ENCODE results near the gene EPS8L3.
A peak's percentile ranks its signal among the peaks of the same experiment; 100 is the strongest.

Gene EPS8L3

GRCh38 chr1:109777436-109777835, 13.7 kb upstream of the EPS8L3 start:
- no peak for TF ChIP-seq CTCF (IDR thresholded peaks at IDR 0.05; ENCODE audit: poor library complexity, severe bottlenecking)
- Histone ChIP-seq H3K27me3 (ENCODE audit: insufficient read depth, poor library complexity, severe bottlenecking) (no peaks in the 10 kb centered on the region), H3K4me3 (ENCODE audit: severe bottlenecking) (no peak overlapping the region), H3K9me3 (ENCODE audit: severe bottlenecking) (no peaks in the 10 kb centered on the region), H3K27ac (ENCODE audit: poor library complexity, severe bottlenecking) (no peak overlapping the region), H3K4me1 (ENCODE audit: insufficient read depth, poor library complexity, severe bottlenecking) (peaks cover 4% of the 10 kb centered on the region), H3K36me3 (ENCODE audit: low read depth) (no peaks in the 10 kb centered on the region)
- peak; percentile 23 for DNase-seq (ENCODE audit: low spot score)
- ATAC-seq (ENCODE audit: low read depth), result no peak

DNA sequence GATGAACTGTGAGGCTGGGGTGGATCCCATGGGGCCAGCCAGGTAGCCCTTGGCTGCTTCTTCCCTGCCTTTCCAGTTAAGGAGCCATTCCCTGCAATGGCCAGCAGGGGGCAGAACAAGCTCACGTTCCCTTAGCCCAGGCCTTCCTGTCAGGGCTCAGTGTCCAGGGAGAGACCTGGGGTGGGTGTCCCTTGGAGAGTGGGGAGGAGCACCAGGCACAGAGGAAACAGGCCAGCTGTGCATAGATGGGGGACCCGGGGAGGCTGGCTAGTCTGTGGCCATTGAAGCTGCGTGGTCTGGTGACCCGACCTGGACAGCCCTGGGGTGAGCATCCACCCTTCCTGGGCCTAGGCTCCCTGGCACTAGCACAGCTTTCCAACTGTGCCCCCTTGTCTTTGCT, 13.2 kb upstream of the EPS8L3 start:
- Histone ChIP-seq H3K4me1 (ENCODE audit: insufficient read depth, poor library complexity, severe bottlenecking) (peaks cover 2% of the 10 kb centered on the region), H3K27ac (ENCODE audit: poor library complexity, severe bottlenecking) (no peak overlapping the region), H3K9me3 (ENCODE audit: severe bottlenecking) (no peaks in the 10 kb centered on the region), H3K4me3 (ENCODE audit: severe bottlenecking) (no peak overlapping the region), H3K36me3 (ENCODE audit: low read depth) (no peaks in the 10 kb centered on the region), H3K27me3 (ENCODE audit: insufficient read depth, poor library complexity, severe bottlenecking) (no peaks in the 10 kb centered on the region)
- peak; percentile 92 for TF ChIP-seq CTCF (IDR thresholded peaks at IDR 0.05; ENCODE audit: poor library complexity, severe bottlenecking)
- peak; percentile 54 for DNase-seq (ENCODE audit: low spot score)
- peak; percentile 77 for ATAC-seq (ENCODE audit: low read depth)

DNA sequence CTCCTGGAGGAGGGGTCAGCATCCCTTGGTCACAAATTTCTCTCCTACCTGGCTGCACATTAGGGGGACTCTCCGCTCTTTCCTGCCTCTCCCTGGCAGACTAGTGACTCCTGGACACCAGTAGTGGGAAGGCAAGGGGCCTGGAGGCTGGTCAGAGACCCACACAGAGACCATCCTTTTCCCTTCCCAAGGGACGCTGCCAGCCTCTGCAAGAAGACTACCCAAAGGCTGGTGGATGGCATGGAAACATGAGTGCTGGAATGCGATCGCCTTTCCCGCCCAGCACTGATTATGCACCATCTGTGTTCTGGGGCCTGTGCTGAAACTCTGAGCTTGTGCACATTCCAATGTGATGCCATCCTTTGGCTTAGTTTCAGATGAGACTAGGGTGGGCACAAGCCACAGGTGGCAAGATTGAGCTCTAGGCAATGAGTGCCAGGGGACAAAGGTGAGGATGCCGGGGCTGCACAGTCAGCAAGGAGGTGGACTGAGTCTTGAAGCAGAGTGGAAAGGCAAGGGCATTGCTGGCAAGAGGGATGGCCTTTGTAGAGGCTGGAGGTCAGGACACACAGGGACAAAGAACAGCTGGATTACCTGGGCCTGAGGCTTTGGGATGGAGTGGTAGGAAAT, 12.6 kb upstream of the EPS8L3 start:
- TF ChIP-seq CTCF (IDR thresholded peaks at IDR 0.05; ENCODE audit: poor library complexity, severe bottlenecking), result no peak
- DNase-seq (ENCODE audit: low spot score) (peak; percentile 33), ATAC-seq (ENCODE audit: low read depth) (no peak)
- H3K4me3 ChIP-seq (ENCODE audit: severe bottlenecking), result no peak overlapping the region
- no peaks in the 10 kb centered on the region for H3K9me3 ChIP-seq (ENCODE audit: severe bottlenecking)
- H3K27ac ChIP-seq (ENCODE audit: poor library complexity, severe bottlenecking), result no peak overlapping the region
- no peaks in the 10 kb centered on the region for H3K4me1 ChIP-seq (ENCODE audit: insufficient read depth, poor library complexity, severe bottlenecking)
- no peaks in the 10 kb centered on the region for H3K36me3 ChIP-seq (ENCODE audit: low read depth)
- H3K27me3 ChIP-seq (ENCODE audit: insufficient read depth, poor library complexity, severe bottlenecking), result no peaks in the 10 kb centered on the region

DNA sequence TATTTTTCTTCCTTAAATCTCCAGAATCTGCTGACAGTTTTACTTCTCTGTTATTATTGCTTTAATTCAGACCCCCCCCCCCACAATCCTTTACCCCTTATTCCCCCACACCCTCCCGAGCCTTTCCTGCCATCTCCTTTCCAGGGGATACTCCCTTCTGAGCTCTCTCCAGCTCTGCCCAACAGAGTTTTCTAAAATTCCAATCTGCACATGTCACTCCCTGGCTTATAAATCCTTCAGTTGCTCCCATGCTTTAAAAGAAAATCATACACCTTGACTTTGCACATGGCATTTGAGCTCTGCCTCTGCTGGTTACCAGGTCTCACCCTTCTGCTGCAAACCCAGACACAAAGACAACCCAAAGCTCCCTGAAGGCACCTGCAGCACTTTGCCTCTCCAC, 11.7 kb upstream of the EPS8L3 start:
- ATAC-seq (ENCODE audit: low read depth), result no peak
- H3K27me3 ChIP-seq (ENCODE audit: insufficient read depth, poor library complexity, severe bottlenecking), result no peaks in the 10 kb centered on the region
- no peaks in the 10 kb centered on the region for H3K36me3 ChIP-seq (ENCODE audit: low read depth)
- no peaks in the 10 kb centered on the region for H3K9me3 ChIP-seq (ENCODE audit: severe bottlenecking)
- no peak overlapping the region for H3K27ac ChIP-seq (ENCODE audit: poor library complexity, severe bottlenecking)
- H3K4me1 ChIP-seq (ENCODE audit: insufficient read depth, poor library complexity, severe bottlenecking), result no peaks in the 10 kb centered on the region
- DNase-seq (ENCODE audit: low spot score), result peak; percentile 12
- no peak for TF ChIP-seq CTCF (IDR thresholded peaks at IDR 0.05; ENCODE audit: poor library complexity, severe bottlenecking)
- H3K4me3 ChIP-seq (ENCODE audit: severe bottlenecking), result no peak overlapping the region

GRCh38 chr1:109773900-109774485, 10.3 kb upstream of the EPS8L3 start:
- Histone ChIP-seq H3K4me3 (ENCODE audit: severe bottlenecking) (no peak overlapping the region), H3K27ac (ENCODE audit: poor library complexity, severe bottlenecking) (no peak overlapping the region), H3K36me3 (ENCODE audit: low read depth) (no peaks in the 10 kb centered on the region), H3K27me3 (ENCODE audit: insufficient read depth, poor library complexity, severe bottlenecking) (no peaks in the 10 kb centered on the region), H3K4me1 (ENCODE audit: insufficient read depth, poor library complexity, severe bottlenecking) (no peaks in the 10 kb centered on the region), H3K9me3 (ENCODE audit: severe bottlenecking) (no peaks in the 10 kb centered on the region)
- TF ChIP-seq CTCF (IDR thresholded peaks at IDR 0.05; ENCODE audit: poor library complexity, severe bottlenecking), result peak; percentile 71
- peak; percentile 30 for DNase-seq (ENCODE audit: low spot score)
- ATAC-seq (ENCODE audit: low read depth), result no peak
